Choroid plexus epithelial cell (primary cell): ENCODE measurements around the gene MAG.

Experiments
- DNase-seq: peaks from one replicate; pipeline ENCODE4 v3.0.0-alpha.2; 2010; ENCODE audit warnings: low read depth
- H3K4me3 ChIP-seq: 2 replicates; pipeline ENCODE4 v1.5.1; 2011; ENCODE audit warnings: low read depth, mild to moderate bottlenecking, control low read depth, low read length, moderate library complexity
- CTCF ChIP-seq: conservative IDR thresholded peaks from 2 replicates; pipeline ENCODE4 v1.5.1; 2011; ENCODE audit warnings: low read depth, mild to moderate bottlenecking, control low read depth, inconsistent platforms, low read length, moderate library complexity

MAG gene

GRCh38 chr19:35249848-35250711, 41.9 kb upstream of the MAG start:
- no peak for TF ChIP-seq CTCF
- no peak overlapping the region for H3K4me3 ChIP-seq
- no peak for DNase-seq

GRCh38 chr19:35251456-35251855, 40.5 kb upstream of the MAG start:
- no peak for DNase-seq
- no peak overlapping the region for H3K4me3 ChIP-seq
- TF ChIP-seq CTCF = no peak

- no peak overlapping the region for H3K4me3 ChIP-seq
- no peak for DNase-seq
- no peak for TF ChIP-seq CTCF
Measured at GRCh38 chr19:35253316-35254286, 38.4 kb upstream of the MAG start.

DNA sequence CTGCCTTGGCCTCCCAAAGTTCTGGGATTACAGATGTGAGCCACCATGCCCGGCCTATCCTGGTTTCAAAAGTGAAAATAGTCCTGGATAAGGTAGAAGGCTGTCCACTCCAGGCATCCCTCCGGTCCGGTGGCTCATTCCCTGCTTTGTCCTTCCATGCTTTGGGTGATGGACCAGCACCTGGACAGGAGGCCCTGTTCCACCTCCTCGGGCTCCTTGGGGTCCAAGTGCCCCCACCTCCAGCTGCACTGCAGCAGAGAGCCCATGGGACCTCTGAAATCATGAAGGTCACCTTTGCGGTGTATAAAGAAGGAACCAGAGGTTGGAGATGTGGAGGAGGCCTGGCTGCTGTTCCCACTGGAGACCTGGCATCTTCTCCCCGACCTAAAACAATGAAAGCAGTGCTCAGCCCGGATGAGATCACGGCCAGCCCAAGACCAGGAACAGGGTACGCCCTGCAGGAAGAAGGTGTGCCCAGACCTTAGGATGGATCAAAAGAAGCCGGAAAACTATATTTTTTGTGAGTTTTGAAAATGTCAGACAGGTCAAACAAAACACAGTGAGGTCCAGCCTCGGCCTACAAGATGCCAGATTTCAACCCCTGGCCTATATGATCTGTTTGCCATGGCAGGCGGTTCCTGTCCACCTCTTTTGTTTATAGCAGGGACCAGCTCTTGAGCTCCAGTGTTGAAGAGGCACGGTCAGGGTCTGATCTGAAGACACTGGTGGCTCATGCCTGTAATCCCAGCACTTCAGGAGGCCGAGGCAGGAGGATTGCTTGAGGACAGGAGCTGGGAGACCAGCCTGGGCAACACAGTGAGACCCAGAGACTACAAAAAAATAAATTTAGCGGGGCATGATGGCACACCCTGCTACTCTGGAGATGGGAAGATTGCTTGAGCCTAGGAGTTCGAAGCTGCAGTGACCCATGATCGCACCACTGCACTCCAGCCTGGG, 37.3 kb upstream of the MAG start:
- no peak overlapping the region for H3K4me3 ChIP-seq
- DNase-seq = no peak
- no peak for TF ChIP-seq CTCF

DNA sequence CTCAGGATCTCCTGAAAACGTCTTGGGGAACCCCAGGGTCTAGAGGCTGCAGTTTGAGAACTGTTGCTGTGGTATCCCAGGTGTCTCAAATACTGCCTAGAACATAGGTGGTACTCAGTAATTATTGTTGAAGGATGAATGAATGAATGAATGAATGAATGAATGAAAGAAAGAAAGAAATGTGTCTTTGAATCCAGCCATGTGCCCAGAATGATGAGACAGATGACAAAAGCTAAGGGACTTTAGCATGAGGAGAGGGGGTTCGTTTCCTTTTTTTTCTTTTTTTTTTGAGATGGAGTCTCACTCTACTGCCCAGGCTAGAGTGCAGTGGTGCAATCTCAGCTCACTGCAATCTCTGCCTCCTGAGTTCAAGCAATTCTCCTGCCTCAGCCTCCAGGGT, 35.4 kb upstream of the MAG start:
- no peak overlapping the region for H3K4me3 ChIP-seq
- no peak for TF ChIP-seq CTCF
- no peak for DNase-seq

DNA sequence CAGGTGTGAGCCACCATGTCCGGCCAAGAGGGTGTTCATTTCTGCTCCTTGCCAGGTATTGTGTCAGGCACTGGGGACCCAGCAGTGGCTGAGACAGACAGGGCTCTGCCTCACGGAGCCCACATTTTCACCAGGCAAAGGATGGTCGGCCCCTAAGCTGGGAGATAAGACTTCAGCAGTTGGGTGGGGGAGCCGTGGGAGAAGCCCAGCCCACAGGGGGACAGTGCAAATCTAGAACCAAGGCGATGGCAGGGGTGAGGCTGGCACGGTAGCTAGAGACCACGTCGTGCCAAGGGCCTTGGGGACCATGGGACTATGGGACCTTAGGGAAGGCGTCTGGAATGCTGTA, 34.9 kb upstream of the MAG start:
- H3K4me3 ChIP-seq = no peak overlapping the region
- DNase-seq = no peak
- TF ChIP-seq CTCF = no peak
